ENCODE measurements around the gene TBC1D22A.

The TBC1D22A gene

DNA sequence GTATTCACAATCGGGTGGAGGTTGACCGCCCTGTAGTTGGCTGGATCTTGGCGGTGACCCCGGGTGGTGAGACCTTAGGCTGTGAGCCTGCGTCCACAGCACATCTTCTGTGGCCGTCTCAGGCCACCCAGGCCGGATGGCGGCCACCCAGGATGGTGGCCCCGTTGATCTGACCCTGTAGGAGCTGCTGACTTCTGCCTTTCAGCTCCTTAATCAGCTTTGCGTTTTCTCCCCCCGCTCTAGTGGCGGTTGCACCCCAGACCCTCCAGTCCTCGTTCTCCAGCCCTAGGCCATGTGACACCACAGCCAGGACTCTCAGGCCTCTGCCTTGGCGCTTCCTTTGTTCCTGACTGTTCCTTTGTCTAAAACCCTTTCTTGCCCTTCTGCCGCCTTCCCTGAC lies 244.0 kb downstream of the TBC1D22A start:
- no peak for DNase-seq

DNA sequence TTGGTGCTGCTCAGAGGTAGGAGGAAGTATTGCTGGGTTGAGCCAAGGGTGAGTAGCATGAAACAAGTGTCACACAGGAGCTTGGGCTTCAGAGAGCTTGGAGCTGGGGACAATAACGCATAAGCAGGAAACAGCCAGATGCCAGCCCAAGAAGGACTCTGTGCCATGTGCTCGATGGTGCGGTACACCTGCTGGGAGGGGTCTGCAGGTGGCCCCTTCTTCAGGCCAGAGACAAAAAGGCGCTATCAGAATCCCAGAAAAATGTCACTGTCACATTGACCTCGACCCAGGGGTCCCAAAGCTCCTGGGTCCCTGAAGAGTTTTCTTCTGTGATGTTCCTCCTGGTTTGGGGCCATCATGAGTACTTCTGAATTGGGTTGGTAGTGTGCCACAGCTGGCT lies 244.4 kb downstream of the TBC1D22A start:
- no peak for DNase-seq

DNA sequence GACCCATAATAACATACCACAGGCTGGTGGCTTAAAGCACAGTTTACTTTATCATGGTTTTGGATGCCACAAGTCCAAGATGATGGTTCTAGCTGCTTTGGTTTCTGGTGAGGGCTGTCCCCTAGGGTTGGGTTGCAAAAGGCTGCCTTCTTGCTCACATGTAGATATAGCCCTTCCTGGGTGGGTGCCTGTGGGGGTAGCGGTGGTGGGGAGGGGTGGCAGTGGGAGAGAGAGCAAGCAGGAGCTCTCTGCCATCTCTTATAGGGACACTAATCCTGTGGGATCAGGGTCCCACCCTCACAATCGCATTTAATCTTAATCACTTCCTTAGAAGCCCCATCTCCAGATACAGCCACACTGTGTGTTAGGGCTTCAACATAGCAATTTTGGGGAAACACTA lies 245.0 kb downstream of the TBC1D22A start:
- DNase-seq, result no peak

DNA sequence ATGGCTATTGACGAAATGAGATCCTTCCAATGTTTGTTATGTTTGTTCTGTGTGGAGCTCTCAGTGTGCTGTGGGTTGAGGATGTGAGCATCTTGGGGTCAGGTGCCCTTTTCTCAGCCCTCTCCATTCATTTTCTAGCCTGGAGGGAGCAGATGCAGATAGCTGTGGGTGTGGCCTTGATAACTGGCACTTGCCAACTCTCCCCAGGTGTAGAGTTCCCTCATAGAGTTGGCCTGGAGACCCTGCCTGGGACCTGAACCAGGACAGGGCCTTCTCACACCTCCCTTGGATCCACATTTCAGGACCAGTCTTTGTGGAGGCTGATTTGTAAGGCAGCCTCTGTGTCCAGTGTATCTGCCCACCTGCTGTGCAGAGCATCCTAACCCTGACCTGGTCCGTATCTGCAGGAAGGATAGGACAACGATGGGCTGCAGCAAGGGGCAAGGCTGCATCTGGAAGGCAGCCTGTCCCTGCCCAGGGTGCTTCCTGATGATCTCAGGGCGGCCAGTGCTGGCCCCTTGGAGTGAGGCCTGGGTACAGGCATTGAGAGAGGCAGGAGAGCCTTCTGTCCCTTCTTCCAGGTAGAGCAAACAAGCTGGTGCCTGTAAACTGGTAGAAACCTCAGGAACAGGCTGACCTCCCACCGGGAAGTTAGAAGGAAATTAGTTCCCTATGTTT lies 245.9 kb downstream of the TBC1D22A start:
- DNase-seq, result no peak

DNA sequence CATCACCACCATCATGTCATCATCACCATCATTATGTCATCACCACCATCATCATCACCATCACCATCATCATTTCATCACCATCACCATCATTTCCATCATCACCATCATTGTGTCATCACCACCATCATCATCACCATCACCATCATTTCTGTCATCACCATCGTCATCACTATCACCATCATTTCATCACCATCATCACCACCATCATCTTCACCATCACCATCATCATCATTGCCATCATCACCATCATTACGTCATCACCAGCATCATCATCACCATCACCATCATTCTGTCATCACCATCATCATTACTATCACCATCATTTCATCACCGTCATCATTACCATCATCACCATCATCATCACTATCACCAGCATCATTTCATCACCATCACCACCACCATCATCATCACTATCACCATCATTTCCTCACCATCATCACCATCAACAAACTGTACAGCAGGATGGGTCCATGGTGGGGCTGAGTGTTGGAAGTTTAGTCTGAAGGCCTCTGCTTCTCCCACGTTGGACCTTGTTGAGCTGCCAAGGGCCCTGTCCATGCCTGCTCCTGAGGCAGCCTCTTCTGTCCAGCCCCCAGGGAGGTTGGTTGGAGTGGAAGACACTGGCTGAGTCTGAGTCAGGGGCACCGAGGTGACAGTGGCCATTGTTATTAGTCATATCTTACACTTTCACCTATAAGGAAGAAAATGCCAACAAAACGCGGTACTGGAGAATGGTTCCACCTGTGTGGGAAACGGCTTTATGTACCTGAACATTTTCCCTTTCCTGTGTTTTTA lies 247.1 kb downstream of the TBC1D22A start:
- DNase-seq, result no peak

DNA sequence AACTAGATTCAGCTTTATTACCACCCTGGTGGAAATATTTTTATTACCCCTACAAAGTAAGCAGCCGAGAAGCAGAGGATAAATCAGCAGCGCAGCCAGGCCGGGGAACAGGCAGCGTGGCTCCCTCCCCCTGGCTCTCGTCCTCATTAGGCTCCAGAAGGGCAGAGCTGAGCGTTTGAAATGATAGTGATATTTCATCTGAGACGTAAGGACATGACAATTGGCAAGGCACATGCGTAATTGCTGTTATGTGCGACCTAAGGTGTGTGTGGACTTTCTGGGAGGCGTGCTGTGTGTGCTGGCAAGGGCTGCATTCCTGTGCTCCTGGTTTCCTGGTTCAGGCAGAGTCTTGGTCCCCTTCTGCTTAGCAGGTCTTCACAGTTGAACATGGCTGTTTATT lies 247.8 kb downstream of the TBC1D22A start:
- no peak for DNase-seq

DNA sequence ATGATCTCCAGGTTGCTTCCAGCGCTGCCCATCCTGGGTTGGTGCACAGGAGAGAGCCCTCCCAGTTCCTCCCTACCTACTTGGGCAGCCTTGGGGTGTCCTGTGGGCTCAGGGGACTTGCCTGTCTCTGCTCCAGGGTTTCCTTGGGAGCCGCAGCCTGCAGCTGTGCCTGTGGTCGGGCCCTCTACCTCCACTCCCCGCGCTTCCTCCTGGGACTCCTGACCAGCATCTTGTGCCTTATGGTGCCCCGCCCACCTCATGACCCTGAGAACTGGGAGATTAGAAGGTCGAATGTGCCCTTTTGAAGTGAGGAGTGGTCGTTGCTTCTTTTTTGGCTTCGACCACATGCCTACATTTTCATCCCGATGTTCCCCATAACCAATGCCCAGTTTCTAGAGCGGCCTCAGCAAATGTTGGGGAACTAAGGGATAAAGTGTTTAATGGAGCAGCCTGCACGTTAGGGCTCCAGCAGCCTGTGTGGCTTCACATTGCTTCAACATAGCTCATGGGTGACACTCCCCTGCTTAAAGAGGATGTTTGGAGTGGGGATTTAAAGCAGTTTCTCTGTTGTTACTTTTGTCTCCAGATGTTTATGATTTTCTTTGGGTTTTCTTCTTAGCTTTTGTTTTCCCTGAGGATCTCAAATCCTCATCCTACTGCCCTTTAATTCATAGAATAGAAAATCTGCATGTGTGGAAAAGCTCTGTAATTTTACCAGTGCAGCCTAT lies 248.8 kb downstream of the TBC1D22A start:
- DNase-seq, result no peak

DNA sequence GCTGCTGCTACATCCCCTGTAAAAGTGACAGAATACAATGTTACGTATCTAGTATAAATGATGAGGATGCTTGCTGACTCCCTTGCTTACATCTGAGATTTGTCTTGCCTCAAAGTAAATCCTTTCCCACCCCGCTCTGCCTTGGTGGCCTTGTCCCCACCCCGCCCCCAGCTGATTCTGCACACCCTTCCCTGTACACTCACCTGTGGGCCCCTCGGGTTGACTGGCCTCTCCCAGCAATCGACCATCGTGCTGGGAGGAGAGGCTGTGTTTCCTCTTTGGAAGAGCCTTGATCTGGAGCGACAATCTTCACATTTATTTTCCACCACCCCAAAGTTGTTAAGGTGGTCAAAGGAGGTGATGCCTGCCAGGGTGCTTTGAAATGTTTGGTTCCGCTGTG lies 249.4 kb downstream of the TBC1D22A start:
- no peak for DNase-seq

DNA sequence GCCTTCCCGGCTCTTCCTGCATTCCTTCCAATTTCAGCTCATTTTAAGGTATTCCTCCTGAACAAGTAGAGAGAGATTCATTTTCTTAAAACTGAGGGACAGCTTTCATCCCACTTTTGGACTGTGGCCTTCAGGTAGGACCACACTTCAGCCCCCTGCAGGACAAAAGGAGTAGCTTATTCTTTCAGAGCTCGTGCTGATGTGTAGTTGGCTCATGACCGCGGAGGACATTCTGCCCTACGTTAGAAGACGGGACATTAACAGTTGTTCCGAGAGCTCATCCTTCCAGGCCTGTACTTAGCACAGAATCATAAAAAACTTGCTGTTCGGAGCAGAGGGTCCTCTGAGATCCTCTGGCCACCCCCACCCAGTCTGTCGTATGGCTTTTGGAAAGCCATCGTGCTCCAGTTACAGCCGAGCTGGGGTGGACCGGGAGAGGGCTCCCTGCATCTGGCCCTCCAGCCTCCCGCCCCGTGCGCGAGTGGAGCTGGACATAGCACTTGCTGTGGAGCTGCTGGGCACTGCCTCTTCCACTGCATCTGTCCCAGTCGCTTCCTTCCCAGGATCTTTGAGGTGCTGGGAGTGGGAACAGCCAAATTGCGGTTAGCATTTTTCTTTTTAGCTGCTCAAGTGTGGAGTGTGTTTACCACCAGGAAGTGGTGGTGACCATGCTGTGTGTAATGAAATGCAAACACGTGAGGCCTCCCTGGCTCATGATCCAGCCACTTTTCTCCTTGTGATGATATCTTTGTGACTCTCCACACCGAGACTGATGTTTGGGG lies 250.3 kb downstream of the TBC1D22A start:
- DNase-seq, result no peak

DNA sequence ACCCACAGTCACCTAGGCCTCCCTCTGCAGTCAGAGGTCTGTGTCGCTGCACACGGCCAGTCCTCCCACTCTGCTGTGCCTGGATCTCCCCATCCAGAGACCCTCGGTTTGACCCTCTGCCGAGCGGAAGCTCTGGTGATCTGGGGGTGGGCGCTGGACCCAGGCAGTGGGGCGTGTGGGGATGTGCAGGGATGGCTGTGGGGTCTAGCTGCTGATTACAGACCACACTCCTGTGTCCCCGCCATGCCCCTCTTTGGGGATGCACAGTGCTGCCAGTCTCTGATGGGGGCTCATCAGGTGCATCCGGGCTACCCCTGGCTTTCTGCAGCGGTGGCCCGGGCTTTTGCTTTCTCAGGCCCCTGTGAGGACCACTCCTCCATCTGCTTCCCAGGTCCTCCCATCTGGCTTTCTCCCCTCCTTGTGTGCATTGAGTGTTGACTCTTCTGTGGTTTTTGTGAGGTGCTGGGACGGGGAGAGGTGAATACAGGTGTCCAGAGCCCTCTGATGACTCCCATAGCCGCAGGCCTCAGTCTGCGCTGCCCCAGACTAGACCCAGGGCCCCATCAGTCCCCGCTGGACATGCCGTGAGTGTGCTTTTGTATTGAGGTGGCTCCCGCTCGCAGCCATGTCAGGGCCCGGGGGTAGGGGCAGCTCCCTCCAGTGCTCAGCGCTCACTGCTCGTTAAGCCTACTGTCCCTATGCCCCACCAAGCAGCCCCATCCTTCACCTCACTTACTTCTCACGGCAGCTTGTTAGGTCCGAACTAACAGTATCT lies 251.6 kb downstream of the TBC1D22A start:
- no peak for DNase-seq

DNA sequence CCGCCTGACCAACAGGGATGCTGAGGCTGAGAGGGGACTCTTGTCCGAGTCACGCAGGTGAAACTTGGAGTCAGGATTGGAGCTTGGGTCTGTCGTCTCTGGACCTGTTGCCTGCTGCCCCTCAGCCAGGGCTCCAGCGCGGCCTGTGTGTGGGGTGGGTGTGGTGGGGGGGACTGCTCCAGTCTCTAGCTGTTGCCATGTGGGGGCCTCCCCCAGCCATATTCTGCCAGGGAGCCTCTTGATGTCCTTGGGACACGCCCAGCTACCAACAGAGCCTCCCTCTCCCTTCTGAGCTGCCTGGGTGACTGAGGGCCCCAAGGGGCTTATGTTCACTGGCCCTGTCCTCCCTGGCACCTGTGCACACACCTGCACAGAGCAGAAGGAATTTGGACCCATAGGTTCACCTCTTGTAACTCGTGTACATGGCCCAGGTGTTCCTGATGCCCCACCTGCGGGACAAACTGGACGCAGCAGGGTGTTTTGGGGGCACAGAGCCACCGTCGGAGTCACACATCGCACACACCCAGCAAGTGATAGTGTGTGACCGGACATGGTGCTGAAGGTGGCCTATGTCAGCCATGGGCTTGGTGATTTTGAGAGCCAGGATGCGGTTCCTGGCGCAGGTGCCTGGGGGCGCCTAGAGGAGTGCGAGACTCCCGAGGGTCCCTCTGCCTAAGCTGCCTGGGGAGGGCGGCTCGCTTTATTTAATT lies 252.3 kb downstream of the TBC1D22A start:
- no peak for DNase-seq

DNA sequence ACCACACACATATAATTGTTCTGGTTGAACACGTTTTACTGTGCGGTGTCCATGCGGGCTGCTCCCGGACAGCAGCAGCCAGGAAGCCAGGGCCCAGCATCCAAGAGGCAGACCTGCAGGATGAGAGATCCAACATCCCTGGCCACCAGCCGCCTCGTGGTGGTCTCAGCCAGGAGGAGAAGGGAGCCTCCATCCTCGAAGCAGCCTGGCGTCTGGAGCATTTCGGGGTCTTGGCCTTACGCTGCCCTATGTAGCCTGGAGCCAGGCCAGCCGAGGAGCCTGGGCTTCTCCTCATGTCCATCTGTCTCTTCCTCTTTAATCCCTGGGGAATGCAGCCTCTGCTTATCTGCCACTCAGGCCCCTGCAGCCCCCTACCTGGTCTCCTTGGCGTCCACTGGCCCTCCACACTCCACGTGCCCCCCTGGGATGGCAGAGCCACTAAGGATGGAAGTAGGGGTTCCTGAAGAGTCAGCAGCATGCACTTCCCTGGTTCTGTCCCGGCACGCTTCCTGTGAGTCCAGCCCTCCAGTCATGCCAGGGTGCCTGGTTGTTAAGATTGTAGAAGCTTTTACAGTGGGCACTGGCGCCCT lies 253.2 kb downstream of the TBC1D22A start:
- DNase-seq, result no peak

DNA sequence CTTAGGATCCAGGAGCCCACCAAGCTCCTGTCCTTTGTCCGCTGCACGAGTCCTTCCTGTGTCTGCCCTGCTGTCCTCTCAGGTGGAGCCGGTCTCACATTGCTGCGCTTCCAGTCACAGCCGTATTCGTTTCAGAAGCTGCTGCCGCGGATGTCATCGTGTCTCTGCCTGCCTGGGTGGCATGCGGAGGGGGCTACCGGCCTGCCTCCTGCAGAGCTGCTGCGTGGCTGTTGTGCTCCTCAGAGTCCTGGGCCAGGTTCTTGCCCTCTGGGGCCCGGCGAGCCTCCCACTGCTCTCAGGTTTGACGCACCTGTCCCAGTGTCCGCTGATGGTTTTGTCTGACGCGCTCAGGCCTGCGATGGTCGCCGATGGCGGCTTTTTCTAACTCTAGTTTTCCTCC lies 254.2 kb downstream of the TBC1D22A start:
- DNase-seq, result no peak

DNA sequence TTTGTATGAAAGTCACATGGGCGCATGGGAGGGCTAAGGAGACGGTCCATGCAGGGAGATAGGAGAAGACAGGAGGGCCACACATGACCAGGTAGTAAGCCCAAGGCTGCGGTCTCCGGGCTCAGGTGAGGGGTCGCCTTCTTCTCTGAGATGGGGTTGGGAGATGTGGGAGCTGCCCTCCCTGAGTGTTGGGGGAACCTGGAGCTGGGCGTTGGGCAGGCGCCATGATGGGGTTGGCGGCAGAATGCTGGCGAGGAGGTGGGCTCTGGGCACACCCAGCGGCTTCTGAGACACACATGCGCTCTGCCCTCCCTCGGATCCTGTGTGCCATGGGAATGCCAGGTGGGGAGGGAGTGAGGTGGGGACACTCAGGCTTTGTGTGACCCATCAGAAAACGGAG lies 254.8 kb downstream of the TBC1D22A start:
- DNase-seq, result no peak

DNA sequence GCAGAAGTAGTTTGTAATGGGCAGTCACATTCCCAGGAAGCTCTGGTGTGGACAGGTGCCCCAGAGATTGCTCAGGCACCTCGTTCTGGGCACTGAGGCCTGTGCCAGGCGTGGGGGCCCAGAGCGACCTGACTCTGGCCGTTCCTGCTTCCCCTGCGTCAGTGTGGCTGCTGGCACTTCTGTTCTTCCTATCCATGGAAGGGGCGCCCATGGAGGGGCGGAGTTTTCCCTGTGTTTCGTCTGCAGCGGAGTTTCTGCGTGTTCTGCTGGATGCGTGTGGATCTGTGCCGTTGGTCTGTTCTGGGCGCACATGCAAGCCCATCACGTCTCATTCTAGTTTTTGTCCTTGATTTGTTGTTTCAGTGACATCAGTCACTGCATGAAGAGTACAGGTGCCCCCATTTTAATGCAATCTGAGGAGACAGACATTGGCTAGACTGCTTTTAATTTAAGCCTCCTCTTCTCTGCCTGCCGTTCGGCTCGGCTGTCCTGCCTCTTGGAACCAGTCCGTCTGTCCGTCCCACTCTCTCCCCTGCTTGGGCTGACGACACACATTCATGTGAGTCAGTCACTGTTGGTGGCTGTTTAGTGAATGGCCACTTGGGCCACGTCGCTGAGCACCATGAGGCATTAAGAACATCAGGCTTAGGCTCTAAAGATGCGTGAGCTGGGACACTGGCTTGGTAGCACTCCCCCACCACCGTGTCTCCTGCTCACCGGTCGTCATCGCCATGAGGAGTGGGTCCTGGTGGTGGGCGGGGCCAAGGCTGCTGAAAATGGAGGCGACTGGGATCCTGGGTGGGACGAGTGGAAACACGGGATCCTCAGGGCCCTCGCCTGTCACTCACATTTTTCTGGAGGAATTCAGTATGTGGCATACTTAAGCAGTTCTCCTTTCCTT lies 255.8 kb downstream of the TBC1D22A start:
- no peak for DNase-seq

DNA sequence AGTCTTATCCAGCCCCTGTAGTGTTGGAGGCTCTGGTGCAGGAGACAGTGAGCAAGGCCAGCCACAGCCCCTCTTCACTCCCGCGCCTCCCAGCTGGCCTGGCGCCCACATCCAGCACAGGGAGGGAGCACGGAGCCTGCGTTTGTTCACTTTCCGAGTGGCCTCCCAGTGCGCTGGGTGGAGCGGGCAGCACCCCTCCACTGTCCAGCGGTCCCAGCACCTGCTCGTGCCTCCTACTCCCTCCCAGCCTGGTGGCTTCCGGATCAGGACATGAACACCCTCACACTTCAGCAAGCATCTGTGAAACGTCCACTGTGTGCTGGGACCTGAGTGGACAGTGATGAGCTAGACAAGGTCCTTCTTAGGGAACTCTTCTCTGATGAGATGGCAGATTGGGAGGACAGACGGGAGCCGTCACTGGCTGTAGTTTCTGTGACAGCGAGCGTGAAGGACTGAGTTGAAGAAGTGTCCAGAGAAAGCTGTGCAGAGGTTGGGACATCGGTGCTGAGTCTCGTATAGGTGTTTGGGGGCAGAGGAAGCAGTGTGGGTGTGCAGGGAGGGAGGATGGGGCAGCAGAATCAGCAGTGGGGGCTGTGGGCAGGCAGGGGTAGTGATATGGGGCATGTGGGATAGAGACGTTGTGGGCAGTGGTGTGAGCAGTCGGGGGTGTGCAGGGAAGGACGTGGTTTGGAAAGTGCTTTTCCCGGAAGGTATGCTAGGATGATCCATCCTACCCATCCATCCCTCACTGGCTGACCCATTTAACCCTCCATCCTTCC lies 256.8 kb downstream of the TBC1D22A start:
- DNase-seq, result no peak

DNA sequence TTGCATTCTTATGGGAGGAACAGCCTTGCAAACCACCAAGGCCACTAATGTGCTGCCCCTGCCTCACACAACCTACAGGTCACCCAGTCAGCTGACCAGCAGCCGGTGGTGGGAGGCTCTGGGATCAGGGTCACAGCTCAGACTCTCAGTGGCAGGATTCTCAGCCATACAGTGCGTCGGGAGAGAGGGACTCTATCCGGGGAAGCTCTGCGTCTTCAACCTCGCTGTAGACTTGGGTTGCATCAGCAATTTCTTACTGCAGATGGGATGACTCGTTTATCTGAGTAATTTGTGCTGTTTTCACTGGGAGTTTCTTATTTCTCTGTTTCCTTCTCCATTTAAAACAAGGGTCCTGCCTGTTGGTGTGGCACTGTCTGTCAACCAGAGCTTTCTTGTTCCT lies 257.7 kb downstream of the TBC1D22A start:
- DNase-seq, result no peak

DNA sequence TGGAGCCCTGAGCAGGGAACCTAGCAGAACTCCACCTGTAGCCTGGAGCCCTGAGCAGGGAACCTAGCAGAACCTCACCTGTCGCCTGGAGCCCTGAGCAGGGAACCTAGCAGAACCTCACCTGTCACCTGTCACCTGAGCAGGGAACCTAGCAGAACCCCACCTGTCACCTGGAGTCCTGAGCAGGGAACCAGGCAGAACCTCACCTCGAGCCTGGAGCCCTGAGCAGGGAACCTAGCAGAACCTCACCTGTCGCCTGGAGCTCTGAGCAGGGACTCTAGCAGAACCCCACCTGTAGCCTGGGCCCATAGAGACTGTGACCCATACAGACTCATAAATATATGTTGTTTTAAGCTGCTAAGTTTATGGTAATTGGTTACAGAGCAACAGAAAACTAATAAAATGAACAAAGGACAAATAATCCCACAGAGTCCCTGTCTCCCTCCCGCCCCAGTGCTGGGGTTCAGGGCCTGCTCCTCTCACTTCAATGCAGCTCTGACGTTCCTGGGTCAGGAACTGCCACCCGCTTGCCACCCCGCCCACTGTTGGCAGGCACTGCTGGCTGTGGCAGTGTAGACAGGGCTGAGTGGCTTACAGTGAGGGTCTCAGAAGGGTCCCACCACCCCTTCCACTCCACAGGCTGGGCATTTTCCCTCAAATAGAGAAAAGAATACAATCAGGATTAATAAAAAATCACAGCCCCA lies 259.1 kb downstream of the TBC1D22A start:
- DNase-seq, result no peak

DNA sequence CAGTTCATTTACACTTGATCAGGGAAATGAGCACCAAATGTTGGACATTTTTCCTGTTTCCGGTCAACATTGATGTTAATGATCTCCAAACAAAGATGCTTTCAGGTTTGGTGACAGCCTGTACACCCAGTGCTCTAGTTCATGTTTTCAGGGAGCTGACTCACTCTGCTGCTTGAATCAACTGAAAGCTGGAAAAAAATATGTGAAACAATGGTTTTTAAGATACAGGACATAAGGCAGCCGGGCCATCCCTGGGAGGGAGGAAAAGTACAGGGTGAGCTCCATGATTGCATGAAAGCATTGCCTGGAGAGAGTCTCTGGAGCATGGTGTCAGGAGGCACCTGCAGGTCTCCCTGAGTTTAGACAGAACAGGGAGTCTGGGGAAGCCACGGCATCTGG lies 259.6 kb downstream of the TBC1D22A start:
- no peak for DNase-seq

Data from activated CD4-positive, alpha-beta T cell treated with anti-CD3 and anti-CD28 coated beads for 1 hour (primary cell).